ENCODE data around the gene PPP6R3.

The PPP6R3 gene, protein sequence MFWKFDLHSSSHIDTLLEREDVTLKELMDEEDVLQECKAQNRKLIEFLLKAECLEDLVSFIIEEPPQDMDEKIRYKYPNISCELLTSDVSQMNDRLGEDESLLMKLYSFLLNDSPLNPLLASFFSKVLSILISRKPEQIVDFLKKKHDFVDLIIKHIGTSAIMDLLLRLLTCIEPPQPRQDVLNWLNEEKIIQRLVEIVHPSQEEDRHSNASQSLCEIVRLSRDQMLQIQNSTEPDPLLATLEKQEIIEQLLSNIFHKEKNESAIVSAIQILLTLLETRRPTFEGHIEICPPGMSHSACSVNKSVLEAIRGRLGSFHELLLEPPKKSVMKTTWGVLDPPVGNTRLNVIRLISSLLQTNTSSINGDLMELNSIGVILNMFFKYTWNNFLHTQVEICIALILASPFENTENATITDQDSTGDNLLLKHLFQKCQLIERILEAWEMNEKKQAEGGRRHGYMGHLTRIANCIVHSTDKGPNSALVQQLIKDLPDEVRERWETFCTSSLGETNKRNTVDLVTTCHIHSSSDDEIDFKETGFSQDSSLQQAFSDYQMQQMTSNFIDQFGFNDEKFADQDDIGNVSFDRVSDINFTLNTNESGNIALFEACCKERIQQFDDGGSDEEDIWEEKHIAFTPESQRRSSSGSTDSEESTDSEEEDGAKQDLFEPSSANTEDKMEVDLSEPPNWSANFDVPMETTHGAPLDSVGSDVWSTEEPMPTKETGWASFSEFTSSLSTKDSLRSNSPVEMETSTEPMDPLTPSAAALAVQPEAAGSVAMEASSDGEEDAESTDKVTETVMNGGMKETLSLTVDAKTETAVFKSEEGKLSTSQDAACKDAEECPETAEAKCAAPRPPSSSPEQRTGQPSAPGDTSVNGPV

DNA sequence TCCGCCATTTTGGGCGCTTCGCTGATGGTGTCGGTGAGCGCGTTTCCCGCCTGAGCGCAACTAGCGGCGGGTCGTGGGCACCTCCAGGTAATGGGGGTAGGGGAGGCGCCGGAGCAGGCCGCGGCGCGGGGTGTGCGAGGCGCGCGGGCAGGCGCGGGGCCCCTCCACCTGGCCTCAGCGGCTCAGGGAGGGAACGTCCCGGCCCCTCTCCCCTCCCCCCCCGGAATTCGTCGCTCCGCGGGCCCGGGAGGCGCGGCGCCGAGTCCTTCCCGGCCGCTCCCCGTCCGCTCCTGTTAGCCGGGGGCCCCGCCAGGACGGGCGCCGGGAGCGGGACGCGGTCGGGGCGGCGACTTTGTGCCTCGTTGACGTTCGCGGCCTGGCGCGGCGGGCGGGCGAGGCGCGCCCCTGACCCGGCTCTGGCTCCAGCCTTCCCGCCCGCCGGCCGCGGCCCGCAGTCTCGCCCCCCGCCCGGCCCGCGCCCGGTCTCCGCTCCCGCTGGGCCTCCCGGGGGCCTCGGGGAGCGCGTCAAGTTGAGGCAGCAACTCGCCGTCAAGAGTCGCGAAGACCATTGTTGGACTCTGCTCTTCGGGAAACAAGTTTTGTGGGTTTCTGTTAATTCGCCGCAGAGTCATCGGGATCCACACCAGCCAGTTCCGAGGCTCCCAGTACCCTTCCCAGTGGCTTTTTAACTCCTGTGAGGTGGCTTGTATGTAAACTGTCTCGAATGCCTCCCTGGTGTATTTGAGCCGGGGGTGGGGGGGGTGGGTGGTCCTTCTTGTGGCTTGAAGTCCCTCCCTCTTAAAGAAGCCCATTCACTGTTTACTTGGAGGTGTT, at the start of gene PPP6R3:
Gene PPP6R3, plus strand, starts transcription at position 12 of the 834 bp plus-strand sequence. CDS start 76,913 bp downstream, outside the sequence.
- DNase-seq (ENCODE audit: low read depth, low spot score), result peak; percentile 61

DNA sequence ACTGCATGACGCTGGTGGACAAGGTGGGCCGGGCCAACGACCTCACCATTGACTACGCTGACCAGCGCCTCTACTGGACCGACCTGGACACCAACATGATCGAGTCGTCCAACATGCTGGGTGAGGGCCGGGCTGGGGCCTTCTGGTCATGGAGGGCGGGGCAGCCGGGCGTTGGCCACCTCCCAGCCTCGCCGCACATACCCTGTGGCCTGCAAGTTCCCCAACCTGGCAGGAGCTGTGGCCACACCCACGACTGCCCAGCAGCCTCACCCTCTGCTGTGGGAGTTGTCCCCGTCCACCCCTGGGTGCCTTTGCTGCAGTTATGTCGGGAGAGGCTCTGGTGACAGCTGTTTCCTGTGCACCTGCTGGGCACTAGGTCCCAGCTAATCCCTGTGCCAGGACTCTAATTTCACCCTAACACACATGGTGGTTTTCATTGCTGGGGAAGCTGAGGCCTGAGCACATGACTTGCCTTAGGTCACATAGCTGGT, 49.0 kb upstream of the PPP6R3 start:
- DNase-seq (ENCODE audit: low read depth, low spot score), result no peak

DNA sequence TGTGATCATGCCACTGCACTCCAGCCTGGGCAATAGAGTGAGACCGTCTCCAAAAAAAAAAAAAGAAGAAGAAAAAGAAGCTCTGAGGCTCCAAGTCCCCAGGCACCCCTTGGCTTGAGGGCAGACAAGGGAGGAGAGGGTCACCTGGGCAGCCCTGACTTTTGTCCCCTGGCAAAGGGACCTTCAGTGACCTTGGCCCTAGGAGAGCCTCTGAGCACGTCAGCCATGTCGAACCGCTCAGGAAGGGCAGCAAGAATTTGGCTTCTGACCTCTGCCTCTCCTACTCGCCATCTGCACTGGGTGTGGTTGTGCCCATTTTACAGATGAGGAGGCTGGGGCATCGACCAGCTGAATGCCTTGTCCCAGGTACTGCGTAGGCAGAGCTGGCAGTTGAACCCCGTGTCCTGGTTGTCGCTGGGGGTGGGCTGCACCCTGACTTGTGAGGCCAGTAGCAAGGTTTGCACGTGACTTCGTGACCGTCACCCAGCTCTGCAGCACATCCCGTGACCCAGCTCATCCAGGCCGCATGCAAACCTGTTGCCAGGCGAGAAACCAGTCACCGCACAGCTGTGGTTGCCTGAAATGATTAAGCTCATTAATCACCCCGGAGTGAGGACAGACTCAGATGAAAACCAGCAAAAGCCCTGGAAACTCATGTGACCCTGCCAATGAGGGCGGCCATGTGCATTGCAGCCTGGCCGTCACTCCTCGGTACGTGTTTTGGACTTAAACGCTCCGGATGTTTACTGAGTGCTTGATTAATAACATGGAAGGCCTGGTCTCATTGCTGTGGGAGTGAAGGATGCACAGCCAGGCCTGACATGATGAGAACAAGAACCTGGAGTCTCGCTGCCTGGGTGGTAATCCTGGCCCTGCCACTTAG, 47.7 kb upstream of the PPP6R3 start:
- DNase-seq (ENCODE audit: low read depth, low spot score), result peak; percentile 70

DNA sequence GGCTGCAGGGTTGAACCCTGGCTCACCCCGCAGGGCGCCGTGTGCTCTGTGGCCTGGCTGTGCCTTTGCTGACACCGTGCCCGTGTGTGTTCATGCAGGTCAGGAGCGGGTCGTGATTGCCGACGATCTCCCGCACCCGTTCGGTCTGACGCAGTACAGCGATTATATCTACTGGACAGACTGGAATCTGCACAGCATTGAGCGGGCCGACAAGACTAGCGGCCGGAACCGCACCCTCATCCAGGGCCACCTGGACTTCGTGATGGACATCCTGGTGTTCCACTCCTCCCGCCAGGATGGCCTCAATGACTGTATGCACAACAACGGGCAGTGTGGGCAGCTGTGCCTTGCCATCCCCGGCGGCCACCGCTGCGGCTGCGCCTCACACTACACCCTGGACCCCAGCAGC, 47.0 kb upstream of the PPP6R3 start:
- no peak for DNase-seq (ENCODE audit: low read depth, low spot score)

DNA sequence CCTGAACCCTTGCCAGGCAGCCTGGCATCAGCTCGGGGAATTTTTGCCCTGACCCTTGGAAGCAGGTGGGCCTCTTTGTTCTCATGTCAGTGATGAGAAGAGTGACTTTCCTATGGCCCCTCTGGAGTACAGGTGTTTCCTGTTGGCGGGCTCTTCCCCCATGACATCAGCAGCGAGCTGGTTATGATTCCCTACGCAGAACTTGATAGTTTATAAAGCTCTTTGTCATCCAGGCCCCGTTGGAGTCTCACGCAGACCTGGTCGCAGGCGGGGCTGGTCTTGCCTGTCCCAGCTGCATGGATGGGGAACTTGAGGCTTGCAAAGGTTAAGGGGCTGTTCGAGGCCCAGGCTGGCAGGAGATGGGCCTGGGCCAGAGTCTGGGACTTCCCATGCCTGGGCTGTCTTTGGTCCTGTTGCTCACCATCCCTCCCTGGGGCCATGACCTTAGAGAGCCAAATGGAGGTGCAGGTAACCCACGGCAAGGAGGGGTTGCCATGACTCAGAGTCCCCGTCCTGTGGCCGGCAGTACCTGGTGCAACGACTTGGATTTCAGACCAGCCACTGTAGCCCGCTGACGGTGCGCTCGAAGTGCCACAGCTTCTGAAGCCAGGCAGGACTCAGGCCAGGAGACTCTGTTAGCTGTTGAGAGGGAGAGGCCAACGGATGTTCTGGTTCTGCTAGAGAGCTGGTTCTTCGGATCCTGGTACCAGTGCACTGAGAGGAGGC, 45.9 kb upstream of the PPP6R3 start:
- no peak for DNase-seq (ENCODE audit: low read depth, low spot score)

DNA sequence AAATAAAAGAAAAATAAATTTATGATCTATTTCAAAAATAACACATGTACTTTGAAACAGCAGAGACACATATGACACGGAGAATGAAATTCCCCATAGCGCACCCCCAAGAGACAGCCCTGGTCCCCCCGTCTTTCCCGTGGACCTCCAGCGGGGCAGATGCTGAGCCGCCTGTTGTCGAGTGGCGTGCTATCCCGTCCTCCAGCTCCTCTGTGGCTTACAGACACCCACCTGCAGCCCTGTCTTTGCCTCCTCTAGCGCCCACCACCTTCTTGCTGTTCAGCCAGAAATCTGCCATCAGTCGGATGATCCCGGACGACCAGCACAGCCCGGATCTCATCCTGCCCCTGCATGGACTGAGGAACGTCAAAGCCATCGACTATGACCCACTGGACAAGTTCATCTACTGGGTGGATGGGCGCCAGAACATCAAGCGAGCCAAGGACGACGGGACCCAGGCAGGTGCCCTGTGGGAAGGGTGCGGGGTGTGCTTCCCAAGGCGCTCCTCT, 44.4 kb upstream of the PPP6R3 start:
- DNase-seq (ENCODE audit: low read depth, low spot score), result no peak

DNA sequence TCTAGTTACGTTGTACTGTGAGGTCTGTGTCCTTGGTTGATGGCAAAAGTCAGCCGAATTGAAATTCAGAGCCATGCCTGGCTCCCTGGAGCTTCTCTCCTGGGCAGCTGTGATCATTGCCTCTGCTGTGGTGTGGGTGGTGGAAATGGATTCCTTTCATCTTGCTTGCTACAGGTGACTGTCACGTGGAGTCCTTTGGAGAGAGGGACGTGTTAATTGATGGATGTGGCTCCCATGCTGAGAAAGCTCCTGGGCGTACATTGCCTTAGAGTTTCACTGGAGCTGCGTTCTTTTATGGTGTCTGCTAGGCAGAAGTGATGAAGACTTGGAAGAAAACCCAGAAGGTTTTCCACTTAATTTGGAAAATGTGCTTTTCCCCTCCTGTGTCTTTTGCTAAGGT, 41.9 kb upstream of the PPP6R3 start:
- DNase-seq (ENCODE audit: low read depth, low spot score), result no peak

DNA sequence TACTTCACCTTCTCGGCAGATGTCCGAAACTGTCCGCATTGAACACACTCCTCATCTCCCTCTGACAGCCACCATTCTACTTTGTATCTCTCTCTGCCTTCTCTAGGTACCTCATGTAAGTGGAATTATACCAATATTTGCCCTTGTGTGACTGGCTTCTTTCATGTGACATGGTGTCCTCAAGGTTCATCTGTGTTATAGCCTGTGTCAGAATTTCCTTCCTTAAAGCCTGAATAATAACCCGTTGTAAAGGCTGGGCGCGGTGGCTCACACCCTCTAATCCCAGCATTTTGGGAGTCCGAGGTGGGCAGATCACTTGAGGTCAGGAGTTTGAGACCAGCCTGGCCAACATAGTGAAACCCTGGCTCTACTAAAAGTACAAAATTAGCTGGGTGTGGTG, 40.4 kb upstream of the PPP6R3 start:
- DNase-seq (ENCODE audit: low read depth, low spot score), result no peak

DNA sequence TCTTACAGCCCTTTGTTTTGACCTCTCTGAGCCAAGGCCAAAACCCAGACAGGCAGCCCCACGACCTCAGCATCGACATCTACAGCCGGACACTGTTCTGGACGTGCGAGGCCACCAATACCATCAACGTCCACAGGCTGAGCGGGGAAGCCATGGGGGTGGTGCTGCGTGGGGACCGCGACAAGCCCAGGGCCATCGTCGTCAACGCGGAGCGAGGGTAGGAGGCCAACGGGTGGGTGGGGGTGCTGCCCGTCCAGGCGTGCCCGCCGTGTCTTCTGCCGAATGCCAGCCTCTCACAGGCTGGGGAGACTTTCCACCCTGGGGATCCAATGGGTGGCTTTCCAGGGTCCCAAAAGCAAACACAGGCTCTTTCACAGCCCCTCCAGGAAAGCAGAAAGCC, 37.1 kb upstream of the PPP6R3 start:
- no peak for DNase-seq (ENCODE audit: low read depth, low spot score)

DNA sequence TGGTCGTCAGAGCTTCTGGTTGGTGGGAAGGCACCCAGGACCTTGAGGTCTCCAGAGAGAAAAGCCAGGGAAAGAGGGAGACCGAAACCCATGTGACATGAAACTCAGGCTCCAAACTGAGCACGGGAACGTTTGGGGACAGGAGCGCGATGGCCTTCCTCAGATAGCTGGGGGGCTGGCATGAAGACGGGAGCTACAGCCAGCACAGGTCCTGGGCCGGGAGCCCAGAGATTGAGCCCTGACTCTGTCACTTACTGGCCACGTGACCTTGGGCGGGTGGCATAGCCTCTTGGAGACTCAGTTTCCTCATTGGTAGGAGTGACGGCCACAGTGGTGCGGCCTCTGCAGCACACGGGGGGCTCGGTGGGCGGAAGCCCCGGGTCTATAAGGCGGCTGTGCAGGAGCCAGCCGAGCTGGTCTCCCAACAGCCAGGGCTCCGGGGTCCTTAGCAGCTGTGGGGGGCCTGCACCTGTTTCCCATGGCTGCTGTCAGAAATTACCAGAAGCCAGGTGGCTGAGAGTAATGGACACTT, 36.4 kb upstream of the PPP6R3 start:
- no peak for DNase-seq (ENCODE audit: low read depth, low spot score)

DNA sequence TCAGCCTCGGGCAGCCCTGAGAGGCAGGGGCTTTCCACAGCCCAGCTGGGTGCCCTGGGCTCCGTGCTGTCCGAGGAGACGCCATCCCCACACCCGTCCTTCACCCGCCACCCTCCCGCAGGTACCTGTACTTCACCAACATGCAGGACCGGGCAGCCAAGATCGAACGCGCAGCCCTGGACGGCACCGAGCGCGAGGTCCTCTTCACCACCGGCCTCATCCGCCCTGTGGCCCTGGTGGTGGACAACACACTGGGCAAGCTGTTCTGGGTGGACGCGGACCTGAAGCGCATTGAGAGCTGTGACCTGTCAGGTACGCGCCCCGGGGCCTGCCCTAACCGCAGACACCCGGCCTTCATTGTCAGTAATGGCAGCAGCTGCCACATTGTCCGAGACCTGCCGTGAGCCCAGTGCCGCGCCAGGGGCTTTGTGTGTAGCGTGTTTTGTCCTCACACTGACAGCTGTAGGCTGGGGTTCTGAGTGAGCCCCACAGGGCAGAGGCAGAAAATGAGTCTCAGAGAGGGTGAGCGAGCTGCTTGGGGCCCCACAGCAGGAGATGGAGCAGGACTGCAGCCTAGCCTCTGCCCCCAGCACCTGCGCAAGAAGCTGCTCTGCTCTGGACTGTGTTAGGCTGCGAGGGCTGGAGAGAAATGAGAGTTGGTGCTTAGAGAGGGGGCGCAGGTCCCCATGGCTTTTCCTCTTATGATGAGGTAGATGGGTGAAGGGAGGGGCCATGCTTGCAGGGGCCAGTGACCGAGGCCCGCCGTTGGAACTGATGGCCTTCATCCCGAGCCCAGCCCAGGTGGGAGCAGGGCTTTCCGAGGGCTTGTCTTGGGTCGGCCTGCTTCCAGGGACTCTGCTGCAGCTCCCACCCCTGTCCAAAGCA, 35.3 kb upstream of the PPP6R3 start:
- DNase-seq (ENCODE audit: low read depth, low spot score), result no peak

DNA sequence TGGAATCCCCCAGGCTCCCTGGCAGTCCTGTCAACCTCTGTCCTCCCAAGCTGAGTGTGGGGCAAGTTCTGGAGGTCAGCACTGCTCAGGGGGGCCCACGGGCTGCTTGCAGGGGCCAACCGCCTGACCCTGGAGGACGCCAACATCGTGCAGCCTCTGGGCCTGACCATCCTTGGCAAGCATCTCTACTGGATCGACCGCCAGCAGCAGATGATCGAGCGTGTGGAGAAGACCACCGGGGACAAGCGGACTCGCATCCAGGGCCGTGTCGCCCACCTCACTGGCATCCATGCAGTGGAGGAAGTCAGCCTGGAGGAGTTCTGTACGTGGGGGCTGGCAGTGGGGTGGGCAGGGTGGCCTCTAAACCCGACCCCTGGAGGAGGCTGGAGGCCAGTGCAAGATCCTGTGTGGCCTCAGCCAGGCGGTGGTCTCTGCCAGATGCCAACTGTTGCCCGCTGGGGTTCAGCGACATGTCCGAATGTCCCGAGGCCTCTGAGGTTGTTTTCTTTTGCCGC, 34.6 kb upstream of the PPP6R3 start:
- DNase-seq (ENCODE audit: low read depth, low spot score), result no peak

DNA sequence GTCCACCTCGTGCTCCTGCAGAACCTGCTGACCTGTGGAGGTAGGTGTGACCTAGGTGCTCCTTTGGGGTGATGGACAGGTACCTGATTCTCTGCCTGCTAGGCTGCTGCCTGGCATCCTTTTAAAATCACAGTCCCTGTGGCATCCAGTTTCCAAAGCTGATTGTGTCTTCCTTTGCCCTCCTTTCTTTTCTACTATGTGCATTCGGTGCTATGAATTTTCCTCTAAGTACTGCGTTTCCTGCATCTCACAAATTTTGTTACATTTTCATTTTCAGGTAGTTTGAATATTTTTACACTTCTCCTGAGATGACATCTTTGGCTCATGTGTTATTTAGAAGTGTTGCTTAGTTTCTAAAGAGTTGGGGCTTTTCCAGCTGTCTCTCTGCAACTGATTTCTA, 30.9 kb upstream of the PPP6R3 start:
- no peak for DNase-seq (ENCODE audit: low read depth, low spot score)

DNA sequence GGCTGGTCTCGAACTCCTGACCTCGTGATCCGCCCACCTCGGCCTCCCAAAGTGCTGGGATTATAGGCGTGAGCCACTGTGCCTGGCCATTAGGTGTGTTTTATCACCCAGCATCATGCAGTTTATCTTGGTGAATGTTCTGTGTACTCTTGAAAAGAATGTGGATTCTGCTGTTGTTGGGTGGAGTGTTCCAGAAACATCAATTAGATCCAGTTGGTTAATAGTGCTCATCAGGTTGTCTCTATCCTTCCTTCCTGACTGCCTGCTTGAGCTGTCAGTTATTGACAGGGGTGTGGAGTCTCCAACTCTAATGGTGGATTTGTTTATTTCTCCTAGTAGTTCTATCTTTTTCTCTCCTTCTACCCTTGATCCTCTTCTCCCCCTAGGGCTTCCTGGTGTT, 30.2 kb upstream of the PPP6R3 start:
- DNase-seq (ENCODE audit: low read depth, low spot score), result no peak

DNA sequence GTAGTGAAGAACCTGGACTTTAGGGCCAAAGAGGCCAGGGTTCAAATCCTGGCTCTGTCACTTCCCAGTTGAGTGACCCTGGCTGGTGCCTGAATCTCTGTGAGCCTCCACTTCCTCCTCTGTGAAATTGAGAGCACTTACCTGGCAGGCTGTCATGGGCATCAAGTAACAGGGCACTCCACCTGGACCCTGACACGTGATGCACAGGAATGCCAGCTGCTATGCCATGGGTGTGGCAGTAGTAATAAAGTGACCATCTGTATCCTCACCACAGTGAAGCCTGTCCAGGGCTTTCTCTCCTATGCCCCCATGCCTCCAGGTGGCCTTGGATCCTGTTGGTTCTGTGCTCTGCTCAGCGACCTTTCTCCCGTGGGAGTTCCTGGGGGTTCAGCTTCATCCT, 29.8 kb upstream of the PPP6R3 start:
- no peak for DNase-seq (ENCODE audit: low read depth, low spot score)

DNA sequence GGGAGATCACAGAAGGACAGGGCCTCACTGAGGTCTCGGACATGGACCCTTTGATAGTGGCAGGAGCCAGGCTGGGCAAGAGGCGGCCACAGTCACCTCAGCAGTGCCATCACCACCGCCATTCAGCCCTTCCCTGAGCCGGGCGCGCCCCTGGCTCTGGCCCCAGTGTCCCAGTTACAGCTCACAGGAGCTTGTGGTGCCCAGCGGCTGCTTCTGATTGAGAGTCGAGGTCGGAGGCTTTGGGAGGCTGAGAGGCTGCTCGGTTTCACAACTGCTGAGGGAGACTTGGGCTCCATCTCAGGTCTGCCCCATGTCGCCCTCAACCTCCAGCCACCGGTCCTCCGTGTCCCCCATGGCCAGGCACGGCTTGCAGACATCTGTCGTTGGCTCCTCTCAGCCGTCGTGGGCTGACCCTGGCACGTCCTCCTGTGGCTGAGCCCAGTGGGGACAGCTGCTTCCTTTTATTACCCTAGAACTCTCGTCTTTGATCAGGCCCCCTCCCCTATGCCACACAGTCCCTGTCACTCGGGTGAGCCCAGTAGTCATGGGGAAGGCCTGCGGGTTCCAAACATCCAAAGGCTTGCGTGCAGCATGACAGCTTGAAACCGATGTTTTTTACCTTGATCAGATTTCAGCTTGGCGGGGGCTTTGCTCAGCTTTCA, 28.4 kb upstream of the PPP6R3 start:
- DNase-seq (ENCODE audit: low read depth, low spot score), result no peak

DNA sequence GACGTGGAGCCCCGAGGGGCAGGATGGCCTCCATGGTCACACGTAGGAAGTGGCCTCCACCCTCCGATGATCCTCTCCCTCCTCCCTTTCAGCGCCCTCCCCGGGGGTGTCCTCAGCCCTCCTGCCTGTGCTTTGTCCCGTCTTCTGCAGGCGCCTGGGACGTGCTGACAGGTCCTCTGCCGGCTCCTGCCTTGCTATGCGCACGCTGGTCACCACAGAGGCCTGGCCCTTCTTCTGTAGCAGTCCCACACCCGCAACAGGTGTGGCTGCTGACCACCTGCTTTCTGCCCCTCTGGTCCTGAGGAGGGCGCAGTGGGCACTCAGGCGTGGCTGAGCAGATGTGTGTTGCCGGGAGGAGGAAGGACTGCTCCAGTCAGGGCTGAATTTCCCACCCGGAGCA, 27.7 kb upstream of the PPP6R3 start:
- DNase-seq (ENCODE audit: low read depth, low spot score), result no peak

DNA sequence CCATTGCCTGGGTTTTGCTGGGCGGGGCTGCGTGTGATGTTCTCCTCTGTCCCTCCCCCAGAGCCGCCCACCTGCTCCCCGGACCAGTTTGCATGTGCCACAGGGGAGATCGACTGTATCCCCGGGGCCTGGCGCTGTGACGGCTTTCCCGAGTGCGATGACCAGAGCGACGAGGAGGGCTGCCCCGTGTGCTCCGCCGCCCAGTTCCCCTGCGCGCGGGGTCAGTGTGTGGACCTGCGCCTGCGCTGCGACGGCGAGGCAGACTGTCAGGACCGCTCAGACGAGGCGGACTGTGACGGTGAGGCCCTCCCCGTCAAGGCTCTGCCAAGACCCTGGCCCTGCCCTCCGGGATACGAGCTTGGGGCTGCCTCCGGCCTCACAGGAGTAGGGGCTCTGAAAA, 27.0 kb upstream of the PPP6R3 start:
- DNase-seq (ENCODE audit: low read depth, low spot score), result no peak

Measured in astrocyte of the hippocampus (primary cell).